ENCODE data around the gene GMPPA. TPM values are rescaled to one million over a fixed set of nuclear protein-coding genes. Genes with fewer than 3 reads are reported as not detected.
A peak's percentile ranks its signal among the peaks of the same experiment; 100 is the strongest.

Gene GMPPA
- total RNA-seq, 1 donor = 32.0 TPM

- DNase-seq (ENCODE audit: low read depth in 2 of 3, low spot score in 2 of 3) = no peak
Observed at GRCh38 chr2:219533930-219534661, 35.4 kb downstream of the GMPPA start.

- DNase-seq (ENCODE audit: low read depth in 2 of 3, low spot score in 2 of 3) = no peak
Observed at GRCh38 chr2:219536425-219536824, 37.7 kb downstream of the GMPPA start.

GRCh38 chr2:219536967-219537366 is 38.3 kb downstream of the GMPPA start:
- no peak for DNase-seq (ENCODE audit: low read depth in 2 of 3, low spot score in 2 of 3)

- DNase-seq (ENCODE audit: low read depth in 2 of 3, low spot score in 2 of 3) = no peak
Observed at GRCh38 chr2:219537657-219538488, 39.2 kb downstream of the GMPPA start.

GRCh38 chr2:219538504-219538951 is 39.8 kb downstream of the GMPPA start:
- DNase-seq (ENCODE audit: low read depth in 2 of 3, low spot score in 2 of 3) = no peak

GRCh38 chr2:219538956-219539788 is 40.5 kb downstream of the GMPPA start:
- no peak for DNase-seq (ENCODE audit: low read depth in 2 of 3, low spot score in 2 of 3)

GRCh38 chr2:219539926-219540678 is 41.4 kb downstream of the GMPPA start:
- no peak for DNase-seq (ENCODE audit: low read depth in 2 of 3, low spot score in 2 of 3)

GRCh38 chr2:219540784-219541504 is 42.3 kb downstream of the GMPPA start:
- no peak for DNase-seq (ENCODE audit: low read depth in 2 of 3, low spot score in 2 of 3)

GRCh38 chr2:219541611-219542180 is 43.0 kb downstream of the GMPPA start:
- DNase-seq (ENCODE audit: low read depth in 2 of 3, low spot score in 2 of 3) = peak; percentile 79 to 86 (median 80)

- no peak for DNase-seq (ENCODE audit: low read depth in 2 of 3, low spot score in 2 of 3)
Observed at GRCh38 chr2:219542931-219543595, 44.4 kb downstream of the GMPPA start.

- peak; percentile 86 to 98 (median 97) for DNase-seq (ENCODE audit: low read depth in 2 of 3, low spot score in 2 of 3)
Observed at GRCh38 chr2:219543596-219544358, 45.1 kb downstream of the GMPPA start, which contains the start of the genes CHPF and TMEM198. Gene CHPF, minus strand, starts transcription at chr2:219543809. Its CDS starts 271 bp downstream, at chr2:219543538. Gene TMEM198, plus strand, starts transcription at chr2:219544028. Its CDS starts 700 bp downstream, at chr2:219544728.

GRCh38 chr2:219544567-219544966 is 45.9 kb downstream of the GMPPA start:
- DNase-seq (ENCODE audit: low read depth in 2 of 3, low spot score in 2 of 3) = no peak

- DNase-seq (ENCODE audit: low read depth in 2 of 3, low spot score in 2 of 3) = no peak
Observed at GRCh38 chr2:219545295-219545942, 46.7 kb downstream of the GMPPA start.

- DNase-seq (ENCODE audit: low read depth in 2 of 3, low spot score in 2 of 3) = no peak
Observed at GRCh38 chr2:219545943-219546352, 47.3 kb downstream of the GMPPA start.

- DNase-seq (ENCODE audit: low read depth in 2 of 3, low spot score in 2 of 3) = no peak
Observed at GRCh38 chr2:219547621-219548020, 48.9 kb downstream of the GMPPA start.

- no peak for DNase-seq (ENCODE audit: low read depth in 2 of 3, low spot score in 2 of 3)
Observed at GRCh38 chr2:219548990-219549389, 50.3 kb downstream of the GMPPA start.

GRCh38 chr2:219549619-219550018 is 50.9 kb downstream of the GMPPA start:
- no peak for DNase-seq (ENCODE audit: low read depth in 2 of 3, low spot score in 2 of 3)

Measured in hematopoietic multipotent progenitor cell (in vitro differentiated cells).